Fibroblast of skin of back (primary cell): Measurements from ENCODE around the gene MICALL2.
A peak's percentile ranks its signal among the peaks of the same experiment; 100 is the strongest.

ENCODE experiments used
- DNase-seq: peaks from one replicate; pipeline ENCODE4 v3.0.0-alpha.2; 2013

Gene MICALL2

DNA sequence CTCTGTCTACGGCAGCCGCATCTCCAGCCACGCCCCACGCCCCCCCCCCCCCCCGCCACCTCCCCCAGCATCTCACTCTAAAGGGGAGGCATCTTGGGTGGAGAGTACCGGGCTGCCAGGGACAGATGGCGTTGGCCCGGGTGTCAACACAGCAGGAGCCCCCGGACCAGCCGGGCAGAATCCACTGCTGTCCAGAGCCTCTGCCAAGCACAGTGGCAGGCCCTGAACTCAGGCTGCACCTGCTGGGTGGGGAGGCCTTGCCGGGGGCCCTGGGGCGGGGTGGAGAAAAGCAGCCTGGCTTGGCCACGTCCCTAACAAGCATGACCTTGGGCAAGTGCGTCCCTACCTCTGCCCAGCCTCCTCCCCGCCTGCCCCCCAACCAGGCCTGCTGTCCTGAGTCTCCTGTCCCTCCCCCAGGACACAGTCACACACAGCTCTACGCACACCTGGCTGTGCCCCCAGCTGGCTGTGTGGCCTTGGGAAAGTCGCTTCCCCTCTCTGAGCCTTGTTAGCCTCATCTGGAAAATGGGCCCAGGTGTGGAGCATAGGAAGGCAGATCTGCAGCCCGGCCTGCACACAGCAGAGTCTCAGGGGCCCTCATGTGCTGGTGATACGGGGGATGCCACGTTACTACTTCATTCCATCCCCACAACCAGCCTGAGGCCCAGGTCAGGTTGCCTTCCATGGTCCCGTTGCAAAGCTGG is 45.2 kb downstream of the MICALL2 start:
- no peak for DNase-seq

DNA sequence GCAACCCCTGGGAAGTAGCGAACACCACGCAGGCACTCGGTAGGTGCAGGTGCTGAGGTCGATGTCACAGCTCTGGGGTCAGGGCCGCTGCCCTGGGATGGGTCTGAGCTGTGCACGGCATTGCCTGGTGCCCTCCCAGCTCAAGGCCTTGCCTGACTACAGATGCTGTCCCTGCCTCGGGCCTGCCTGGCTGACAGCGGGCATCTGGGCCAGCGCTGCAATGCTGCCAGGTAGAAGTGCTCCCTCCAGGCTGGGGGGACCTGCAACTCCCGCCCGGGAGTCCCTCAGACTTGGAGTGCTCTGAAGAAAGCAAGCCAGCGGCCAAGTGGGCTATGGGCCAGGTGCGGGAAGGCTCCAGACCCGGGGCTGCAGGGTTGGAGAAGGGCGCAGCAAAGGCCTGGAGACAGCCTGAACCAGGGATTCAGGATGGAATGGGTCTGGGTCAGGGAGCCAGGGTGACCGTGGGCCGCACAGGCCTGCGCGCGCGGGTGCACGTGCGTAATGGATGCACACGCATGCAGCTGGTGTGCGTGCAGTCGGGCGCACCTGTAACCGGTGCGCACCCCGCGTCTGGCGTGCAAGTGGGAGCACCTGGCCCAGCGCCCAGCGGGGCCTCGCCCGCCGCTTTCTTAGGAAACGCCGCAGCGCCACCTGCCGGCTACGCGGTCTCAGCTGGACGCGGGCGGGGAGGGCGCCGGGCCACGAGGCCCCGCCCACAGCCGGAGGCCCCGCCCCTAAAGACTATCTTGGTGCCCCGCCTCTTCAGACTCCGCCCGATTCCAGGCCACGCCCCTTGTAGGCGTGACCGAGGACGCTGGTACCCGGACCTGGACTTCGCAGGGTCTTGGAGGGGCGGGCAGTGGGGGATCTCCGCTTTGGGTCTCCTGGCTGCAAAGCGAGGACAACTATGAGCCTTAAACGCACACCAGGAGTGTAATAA is 46.7 kb downstream of the MICALL2 start:
- peak; percentile 64 for DNase-seq

DNA sequence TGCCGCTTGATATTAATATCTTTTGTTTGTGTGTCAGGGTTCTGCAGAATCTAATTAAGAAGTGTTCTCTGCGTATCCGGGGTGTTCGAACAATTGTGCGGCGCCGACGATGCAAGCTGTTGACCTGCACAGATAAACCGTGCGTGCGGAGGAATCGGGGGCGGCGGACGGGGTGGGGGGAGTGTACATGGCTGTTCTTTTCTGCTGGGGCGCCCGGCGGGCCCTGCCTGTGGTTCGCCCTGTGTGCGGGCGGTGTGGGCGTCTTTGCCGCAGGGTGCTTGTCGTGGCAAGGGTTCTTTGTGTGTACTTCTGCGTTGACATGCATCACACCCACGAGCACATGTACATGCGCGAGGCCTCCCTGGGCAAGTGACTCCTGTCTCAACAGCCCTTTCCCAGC is 47.9 kb downstream of the MICALL2 start:
- no peak for DNase-seq

DNA sequence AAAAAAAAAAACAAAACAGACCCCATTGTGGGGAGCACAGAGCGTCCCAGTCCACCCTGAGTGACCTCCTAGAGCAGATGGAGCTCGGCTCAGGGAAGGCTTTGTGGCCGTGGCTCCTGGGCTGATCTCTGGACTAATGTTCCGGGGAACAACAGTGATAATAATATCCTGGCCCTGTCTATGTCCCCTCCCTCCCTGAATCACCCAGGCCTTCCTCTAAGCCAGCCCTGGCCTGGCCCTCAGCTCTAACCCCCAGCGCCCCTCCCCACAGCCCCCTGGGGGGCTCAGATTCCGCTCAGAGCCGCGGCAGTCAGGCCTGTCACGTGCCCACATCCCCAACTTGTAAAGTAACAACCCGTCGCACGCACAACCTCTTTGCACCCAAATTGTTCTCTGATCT is 48.3 kb downstream of the MICALL2 start:
- no peak for DNase-seq

DNA sequence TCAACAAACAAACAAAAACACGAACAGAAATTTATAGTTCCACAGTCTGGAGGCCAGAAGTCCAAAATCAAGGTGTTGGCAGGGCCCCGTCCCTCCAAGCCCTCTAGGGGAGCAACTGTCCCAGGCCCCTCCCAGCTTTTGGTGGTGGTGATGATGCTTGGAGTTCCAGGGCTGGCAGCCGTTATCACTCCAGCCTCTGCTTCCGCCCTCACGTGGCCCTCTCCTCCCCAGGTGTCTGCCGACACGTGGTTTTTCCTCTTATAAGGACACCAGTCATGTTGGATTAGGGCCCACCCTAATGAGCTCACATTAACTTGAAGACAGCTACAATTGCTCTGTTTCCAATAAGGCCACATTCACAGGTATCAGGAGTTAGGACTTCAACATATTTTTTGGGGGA is 49.7 kb downstream of the MICALL2 start:
- no peak for DNase-seq

DNA sequence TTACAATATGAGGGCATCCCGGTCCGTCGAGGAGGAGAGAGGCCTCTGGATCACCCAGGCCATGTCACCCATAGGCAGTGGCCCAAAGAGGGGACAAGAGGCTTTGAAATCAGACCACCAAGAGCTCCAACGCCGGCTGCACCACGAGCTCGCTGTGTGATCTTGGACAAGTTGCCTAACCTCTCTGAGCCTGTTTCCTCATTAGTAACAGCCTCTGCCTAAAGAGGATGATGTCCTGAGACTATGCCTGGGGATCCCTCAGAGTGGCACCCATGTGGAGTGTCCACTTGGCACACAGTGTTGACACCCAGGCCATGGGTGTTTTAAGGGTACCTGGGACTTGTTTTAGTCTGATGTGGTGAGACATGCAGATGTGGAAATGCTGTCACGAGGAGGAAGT is 50.8 kb downstream of the MICALL2 start:
- DNase-seq, result no peak

DNA sequence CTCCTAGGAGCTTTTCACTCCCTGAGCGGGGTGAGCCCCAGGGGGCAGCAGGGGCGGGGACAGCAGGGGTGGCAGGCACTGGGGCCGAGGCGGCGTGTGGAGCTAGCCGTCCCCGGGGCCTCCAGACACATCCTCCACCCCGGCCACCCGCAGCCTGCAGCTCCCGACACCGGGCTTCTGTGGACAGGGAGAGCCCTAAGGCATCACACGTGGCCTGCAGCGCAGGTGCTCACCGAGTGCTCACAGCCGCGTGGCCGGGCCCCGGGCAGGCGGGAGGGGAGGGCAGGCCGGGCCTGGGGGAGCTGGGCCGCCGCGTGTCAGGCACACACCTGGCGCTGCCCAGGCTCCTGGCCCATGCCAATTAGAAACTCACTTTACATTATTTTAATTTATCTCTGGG is 51.4 kb downstream of the MICALL2 start:
- no peak for DNase-seq

DNA sequence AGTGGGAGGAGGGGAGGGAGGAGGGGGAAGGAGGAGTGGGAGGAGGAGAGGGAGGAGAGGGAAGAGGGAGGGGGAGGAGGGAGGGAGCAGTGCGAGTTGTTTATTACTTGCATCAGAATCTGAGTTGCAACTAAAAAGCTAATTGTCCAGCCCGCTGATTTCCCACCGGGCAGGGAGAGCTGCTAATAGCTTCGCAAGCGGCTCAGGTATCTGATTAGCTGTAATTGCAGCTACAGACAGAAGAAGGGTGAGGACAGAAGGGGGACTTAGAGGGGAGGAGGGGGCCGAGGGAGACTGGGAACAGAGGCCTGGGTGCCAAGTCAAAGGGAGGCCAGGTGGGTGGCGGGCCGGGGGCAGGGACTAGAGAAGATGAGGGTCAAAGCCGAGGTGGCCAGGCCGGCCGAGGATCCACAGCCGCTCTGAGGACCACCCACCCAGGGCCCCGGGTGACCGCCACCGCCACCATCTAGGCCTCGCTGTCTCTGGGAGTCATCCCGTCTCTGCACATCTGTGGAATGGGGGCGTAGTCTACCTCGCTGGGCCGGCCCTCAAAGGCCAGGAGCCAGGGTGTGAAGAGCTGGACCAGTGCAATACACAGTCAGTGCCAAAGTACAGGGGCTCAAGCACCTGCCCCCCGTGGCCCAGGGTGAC is 54.2 kb downstream of the MICALL2 start:
- no peak for DNase-seq

DNA sequence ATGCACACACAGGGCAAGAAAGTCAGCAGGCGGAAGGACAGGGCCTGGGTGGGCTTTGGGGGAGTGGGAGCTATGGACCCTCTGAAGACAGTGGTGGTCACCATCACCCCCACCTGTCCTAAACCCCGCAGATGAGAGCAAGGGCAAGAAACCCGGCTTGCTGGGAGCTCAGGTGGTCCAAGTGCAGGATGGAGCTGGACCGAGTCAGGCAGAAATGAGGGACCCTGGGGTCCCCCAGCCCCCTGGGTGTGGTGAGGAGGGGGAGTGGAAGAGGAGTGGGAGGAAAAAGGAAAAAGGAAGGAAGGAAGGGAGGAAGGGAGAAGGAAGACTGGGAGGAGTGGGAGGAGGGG is 54.8 kb downstream of the MICALL2 start:
- no peak for DNase-seq

DNA sequence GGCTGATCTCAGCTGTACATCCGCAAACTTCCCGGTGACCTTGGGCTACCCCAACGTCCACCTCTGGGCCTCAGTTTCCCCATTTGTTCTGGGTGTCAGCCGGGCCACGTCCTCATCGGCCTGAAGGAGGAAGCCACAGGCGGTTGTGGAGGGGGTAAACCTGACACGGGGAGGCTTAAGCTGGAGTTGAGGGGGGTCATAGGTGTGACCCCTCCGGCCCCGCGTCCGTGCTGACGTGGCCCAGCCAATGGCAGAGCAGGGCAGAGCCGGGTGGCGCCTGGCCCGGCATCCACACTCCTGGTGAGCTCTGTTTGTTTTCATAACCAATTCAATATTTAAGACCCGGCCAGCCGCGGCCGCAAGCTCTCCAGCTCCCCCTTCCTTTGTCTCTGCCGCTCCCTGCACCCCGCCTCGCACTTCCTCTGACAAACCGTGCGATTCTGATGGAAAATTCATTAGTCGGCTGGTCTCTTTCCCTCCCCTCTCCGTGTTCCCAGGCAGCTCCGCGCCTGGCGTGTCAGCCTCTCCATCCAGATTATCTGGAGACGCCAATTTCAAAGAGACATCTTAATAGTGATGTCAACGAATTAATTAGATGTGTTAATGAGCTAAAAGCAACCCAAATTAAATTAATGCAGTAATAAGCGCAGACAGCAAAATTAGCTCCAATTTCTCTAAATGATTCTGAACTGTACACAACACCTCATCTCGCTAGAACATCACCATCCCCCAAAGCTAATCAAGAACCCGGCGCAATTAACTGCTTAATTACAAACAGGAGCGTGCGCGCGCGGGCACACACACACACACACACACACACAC is 55.4 kb downstream of the MICALL2 start:
- peak; percentile 62 for DNase-seq

DNA sequence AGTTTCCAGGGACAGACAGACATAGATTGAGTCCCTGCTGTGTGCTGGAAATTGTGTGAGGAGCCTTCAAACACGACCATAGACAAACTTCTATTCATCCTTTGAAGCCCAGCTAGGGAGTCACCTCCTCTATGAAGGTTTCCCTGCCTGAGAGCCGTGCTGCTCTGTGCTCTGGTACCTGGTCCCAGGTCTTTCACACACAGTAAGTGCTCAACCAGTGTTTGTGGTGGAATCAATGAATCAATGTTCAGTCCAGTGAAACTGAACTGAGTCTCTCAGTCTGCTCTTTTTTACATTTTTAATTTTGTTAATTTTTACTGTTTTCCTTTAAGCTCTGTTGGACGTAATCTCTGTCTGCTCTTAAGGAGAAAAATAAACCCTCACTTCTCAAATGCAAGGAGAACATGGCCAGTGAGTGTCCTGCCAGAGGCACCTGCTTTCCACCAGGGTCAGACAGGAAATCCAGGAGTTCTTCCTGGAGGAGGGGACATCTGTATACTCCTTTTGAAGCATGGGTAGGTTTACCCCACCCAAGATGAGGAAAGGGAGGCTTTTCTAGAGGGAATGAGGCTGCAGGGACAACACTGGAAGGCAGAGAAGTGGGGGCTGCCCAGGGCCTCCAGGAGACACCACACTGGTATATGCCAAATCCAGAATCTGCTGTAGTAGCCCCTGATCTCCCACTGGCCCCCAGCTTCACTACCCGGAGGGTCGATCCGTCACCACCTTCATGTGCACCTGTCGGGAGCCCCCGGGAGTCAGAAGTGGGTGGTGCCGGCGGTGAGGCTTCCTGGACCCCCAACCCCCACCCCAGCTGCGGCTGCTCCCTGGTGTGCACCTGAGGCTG is 56.3 kb downstream of the MICALL2 start:
- no peak for DNase-seq

DNA sequence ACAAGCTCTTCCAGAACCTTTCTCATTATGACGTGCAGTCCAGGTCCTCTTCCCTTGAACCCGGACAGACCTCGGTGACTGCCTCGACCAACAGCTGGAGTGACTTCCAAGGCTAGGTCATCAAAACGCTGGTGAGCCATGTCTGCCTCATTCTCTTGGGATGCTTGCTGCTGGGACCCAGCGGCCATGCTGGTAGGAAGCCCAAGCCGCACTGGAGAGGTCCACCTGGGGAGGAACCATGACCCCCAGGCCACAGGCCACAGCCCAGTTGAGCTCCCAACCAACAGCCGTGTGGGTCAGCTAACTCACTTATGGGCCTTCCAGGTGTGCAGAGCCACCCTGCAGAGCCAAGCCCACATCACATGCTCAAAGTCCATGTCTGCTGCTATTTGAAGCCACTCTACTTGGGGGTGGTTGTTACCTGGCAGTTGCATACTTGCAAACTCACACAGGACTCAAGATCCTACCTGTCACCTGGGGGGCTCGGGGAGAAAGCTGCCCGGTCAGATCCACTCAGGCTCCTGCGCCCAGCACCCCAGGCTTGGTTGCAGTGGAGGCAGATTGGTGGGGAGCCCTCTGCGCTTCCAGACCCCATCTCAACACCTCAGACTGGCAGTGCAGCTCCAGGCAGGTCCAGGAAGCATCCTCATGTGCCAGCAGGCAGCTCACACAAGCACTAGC is 57.0 kb downstream of the MICALL2 start:
- DNase-seq, result no peak

DNA sequence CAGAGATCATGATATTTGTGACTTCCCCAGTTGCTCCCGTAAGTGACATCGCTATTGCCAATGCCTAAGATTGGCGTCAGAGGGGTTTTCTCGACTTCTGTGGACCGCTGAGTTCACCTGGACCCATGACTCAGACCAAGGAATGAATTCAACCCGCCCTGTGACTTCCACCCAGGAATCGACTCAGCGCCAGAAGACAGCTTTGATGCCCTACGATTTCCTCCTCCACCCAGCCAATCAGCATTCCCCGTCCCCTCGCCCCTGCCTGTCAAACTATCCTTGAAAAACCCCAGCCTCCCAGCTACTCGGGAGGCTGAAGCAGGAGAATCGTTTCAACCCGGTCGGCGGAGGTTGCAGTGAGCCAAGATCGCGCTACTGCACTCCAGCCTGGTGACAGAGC is 58.3 kb downstream of the MICALL2 start:
- DNase-seq, result no peak

DNA sequence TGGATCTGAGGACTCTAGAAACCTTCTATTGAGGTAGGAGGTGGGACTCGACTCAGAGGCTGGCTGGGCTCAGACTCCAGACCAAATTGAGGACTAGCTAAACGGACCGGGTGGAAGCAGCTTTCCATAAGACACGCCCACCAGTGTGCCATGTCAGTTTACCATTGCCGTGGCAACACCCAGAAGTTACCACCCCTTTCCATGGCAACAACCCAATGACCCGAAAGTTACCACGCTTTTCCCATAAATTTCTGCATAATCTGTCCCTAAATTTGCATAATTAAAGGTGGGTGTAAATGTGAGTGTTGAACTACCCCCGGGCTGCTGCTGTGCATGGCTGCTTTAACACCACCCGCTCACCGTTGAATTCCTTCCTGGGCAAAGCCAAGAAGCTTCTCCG is 58.9 kb downstream of the MICALL2 start:
- no peak for DNase-seq

DNA sequence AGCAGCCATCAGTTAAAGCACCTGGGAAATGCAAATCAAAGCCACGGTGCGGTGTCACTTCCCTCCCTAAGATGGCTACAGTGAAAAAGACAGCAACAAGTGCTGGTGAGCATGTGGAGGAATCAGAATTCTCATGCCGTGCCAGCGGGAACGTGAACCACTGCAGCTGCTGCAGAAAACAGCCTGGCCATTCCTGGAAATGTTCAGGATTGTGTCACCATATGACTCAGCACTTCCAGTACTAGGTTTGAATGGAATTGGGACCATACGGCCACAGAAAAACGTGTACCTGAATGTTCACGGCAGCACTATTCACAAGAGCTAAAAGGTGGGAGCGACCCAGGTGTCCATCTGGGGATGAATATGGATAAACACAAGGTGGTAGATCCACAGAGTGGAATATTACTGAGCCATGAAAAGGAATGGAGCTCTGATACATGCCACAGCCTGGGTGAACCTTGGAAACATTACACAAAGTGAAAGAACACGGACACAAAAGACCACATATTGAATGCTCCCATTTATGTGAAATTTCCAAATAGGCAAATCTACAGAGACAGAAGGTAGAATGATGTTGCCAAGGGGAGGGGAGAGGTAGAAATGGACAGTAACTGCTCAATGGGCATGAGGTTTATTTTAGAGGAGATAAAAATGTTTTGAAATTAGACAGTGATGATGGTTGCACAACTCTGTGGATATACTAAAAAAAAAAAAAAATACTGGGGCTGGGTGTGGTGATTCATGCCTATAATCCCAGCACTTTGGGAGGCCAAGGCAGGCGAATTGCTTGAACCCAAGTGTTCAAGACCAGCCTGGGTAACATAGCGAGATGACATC is 61.6 kb downstream of the MICALL2 start:
- peak; percentile 59 for DNase-seq

DNA sequence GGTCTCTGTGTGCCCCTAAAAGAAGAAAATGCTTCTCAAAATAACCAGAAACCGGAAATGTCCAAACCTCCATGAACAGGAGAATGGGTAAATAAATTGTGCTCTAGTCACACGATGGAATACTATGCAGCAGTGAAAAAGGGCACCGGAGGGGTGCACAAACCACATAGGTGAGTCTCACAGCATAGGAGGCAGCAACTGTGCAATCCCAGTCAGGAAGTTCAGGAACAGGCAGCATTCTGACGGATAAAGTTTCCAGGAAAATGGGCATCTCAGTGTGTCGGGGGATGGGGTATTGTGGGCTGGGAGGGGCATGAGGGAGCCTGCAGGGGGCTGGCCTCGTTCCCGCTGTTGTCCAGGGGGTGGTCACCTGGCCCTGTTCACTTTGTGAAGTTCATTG is 63.1 kb downstream of the MICALL2 start:
- no peak for DNase-seq

DNA sequence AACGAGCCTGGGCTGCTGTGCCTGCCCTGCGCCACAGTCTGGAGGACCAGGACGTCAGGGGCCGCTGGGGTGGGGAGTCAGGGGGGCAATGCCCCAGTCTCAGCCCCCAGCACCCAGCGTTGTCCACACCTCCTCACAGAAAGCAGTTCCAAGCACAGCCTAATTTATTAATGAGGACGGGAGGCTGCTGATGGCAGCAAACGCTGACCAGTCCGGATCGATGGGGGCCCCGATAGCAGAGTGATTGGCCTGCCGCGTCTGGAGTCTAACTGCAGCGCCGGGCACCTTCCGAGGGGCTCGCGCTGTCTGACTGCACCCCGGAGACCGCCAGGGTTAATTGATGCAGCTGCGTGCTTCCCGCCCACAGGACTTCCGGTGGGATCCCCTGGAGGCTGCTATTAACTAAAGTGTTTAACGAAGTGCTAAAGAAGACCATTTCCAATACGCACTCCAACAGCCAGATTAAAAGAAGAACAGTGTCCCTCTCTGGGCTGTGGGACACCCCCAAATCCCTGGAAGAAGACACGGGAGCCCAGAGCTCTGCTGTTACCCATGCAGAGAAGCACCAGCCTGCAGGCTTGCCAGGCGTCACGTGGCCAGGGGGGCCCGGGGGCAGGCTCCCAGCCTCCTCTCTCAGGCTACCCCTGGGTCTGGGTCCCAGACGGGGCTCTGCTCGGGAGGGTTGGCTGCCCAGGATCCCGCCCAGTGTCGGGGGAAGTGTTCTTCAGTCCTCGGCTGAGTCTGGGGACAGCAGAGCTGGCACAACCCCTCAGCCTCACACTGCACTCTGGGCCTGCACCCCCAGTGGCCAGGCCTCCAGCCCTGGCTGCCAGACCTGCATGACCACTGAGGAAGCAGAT is 63.8 kb downstream of the MICALL2 start:
- no peak for DNase-seq

DNA sequence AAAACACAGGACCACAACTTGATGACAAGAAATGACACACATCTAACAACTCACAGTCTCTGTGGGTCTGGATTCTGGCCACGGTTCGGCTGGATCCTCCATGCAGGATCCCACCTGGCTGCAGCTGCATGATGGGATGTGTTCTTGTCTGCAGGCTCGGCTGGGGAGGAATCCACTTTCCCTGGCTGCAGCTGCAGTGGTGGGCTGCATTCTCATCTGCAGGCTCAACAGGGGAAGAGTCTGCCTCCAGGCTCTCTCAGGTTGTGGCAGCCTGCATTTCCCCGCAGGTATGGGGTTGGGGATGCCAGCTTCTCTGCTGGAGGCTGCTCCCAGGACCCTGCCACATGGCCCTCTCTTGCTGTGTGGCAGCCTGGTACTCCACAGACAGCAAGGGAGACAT is 64.9 kb downstream of the MICALL2 start:
- DNase-seq, result no peak

DNA sequence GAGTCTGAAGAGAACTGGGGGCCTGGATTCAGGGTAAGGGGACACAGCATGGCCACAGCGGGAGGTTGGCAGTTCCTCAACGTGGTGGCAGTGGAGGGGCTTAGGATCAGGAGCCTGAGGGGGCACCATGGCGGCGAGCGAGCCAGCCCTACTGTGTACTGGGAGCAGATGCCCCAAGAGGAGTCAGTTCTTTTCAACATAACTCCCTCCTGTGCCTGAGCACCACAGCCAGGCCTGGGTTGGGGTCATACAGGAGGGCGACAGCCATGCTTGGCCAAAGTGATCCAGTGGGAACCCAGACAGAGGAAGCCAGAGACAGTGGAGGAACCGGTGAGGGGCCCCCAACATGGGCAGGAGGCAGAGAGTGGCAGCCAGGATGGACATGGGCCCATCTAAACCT is 65.8 kb downstream of the MICALL2 start:
- no peak for DNase-seq
